PFSK-1 (cell line): ENCODE data around the gene ZBTB32.

ENCODE experiments used
- FOXP2 ChIP-seq: optimal IDR thresholded peaks from 2 replicates; pipeline ENCODE3; 2011; ENCODE audit warnings: borderline replicate concordance, control low read depth, inconsistent platforms; ENCODE audit not compliant: insufficient read depth; ENCODE audit errors: extremely low read length, extremely low read depth
- POLR2AphosphoS5 ChIP-seq: IDR thresholded peaks from 2 replicates; pipeline ENCODE4 v1.6.1; 2012; ENCODE audit warnings: low read depth, mild to moderate bottlenecking, control low read depth, low read length, moderate library complexity
- REST ChIP-seq, 2 experiments: IDR thresholded peaks; 2 replicates each; pipeline versions ENCODE4 v1.6.1 to v1.8.0; 2011 to 2012; ENCODE audit warnings: low read depth in 2 of 2, low read length in 2 of 2, control low read depth in 1 of 2, inconsistent platforms in 1 of 2, mild to moderate bottlenecking in 1 of 2, moderate library complexity in 1 of 2; ENCODE audit not compliant: insufficient read depth in 1 of 2
- SIN3A ChIP-seq: IDR thresholded peaks from 2 replicates; pipeline ENCODE4 v1.6.1; 2012; ENCODE audit warnings: mild to moderate bottlenecking, low read length, moderate library complexity, borderline replicate concordance; ENCODE audit not compliant: insufficient read depth
- TAF1 ChIP-seq: IDR thresholded peaks from 2 replicates; pipeline ENCODE4 v1.6.1; 2012; ENCODE audit warnings: low read length, control low read depth, borderline replicate concordance; ENCODE audit not compliant: insufficient read depth

The ZBTB32 gene

GRCh38 chr19:35720648-35721047, 16.3 kb downstream of the ZBTB32 start:
- TF ChIP-seq TAF1 (no peak), REST (IDR thresholded peaks at IDR 0.05; ENCODE audit: insufficient read depth in 1 of 2, low read depth in 2 of 2, low read length in 2 of 2) (no peak), FOXP2 (no peak), SIN3A (no peak), POLR2AphosphoS5 (no peak)

DNA sequence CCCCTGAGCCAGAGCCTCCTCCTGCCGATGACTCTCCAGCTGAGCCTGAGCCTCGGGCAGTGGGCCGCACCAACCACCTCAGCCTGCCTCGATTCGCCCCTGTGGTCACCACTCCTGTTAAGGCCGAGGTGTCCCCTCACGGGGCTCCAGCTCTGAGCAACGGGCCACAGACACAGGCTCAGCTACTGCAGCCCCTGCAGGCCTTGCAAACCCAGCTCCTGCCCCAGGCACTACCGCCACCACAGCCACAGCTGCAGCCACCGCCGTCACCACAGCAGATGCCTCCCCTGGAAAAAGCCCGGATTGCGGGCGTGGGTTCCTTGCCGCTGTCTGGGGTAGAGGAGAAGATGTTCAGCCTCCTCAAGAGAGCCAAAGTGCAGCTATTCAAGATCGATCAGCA, 17.0 kb downstream of the ZBTB32 start:
- no peak for TF ChIP-seq REST (IDR thresholded peaks at IDR 0.05; ENCODE audit: insufficient read depth in 1 of 2, low read depth in 2 of 2, low read length in 2 of 2)
- TF ChIP-seq TAF1: no peak
- no peak for TF ChIP-seq FOXP2
- no peak for TF ChIP-seq POLR2AphosphoS5
- no peak for TF ChIP-seq SIN3A

DNA sequence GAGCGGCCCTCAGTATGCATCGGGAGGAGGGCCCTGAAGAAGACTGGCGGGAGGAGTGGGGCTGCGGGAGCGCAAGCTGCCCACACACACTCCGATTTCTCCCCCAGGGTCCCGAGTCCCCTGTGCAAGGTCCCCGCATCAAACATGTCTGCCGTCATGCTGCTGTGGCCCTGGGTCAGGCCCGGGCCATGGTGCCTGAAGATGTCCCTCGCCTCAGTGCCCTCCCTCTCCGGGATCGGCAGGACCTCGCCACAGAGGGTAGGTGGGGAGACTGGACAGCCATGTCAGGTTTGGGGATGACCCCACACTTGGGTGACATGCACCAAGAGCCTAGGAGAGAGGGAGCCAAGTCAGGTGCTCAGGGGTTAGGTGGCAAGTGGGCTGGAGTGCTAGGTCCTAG, 18.1 kb downstream of the ZBTB32 start:
- TF ChIP-seq SIN3A (no peak), REST (IDR thresholded peaks at IDR 0.05; ENCODE audit: insufficient read depth in 1 of 2, low read depth in 2 of 2, low read length in 2 of 2) (no peak), POLR2AphosphoS5 (no peak), FOXP2 (no peak), TAF1 (no peak)

DNA sequence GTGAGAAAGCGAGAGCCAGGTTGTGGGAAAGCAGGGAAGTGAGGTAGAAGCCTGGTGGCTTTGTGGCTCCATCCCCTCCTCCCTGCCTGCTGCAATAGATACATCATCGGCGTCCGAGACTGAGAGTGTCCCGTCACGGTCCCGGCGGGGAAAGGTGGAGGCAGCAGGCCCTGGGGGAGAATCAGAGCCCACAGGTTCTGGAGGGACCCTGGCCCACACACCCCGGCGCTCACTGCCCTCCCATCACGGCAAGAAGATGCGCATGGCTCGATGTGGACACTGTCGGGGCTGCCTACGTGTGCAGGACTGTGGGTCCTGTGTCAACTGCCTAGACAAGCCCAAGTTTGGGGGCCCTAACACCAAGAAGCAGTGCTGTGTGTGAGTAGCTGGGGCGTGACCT, 18.5 kb downstream of the ZBTB32 start:
- no peak for TF ChIP-seq POLR2AphosphoS5

DNA sequence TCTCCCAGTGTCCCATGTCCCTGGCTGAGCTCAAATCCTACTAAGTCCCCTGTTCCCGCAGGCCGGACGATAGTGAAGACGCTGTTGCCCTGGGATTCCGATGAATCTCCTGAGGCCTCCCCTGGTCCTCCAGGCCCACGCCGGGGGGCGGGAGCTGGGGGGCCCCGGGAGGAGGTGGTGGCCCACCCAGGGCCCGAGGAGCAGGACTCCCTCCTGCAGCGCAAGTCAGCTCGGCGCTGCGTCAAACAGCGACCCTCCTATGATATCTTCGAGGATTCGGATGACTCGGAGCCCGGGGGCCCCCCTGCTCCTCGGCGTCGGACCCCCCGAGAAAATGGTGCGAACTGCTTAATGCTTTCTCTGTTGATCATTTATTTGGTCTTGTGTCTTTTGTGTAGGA, 19.3 kb downstream of the ZBTB32 start:
- TF ChIP-seq TAF1: no peak
- TF ChIP-seq FOXP2: no peak
- no peak for TF ChIP-seq SIN3A
- no peak for TF ChIP-seq REST (IDR thresholded peaks at IDR 0.05; ENCODE audit: insufficient read depth in 1 of 2, low read depth in 2 of 2, low read length in 2 of 2)
- no peak for TF ChIP-seq POLR2AphosphoS5

- TF ChIP-seq FOXP2: no peak
- no peak for TF ChIP-seq TAF1
- TF ChIP-seq POLR2AphosphoS5: 0 out of 2 replicates have a peak, but pooled peaks have one; percentile 14
Measured at GRCh38 chr19:35724560-35724959, 20.2 kb downstream of the ZBTB32 start.
